ENCODE measurements around the gene KCNJ10.

- TF ChIP-seq, protein P1, sequence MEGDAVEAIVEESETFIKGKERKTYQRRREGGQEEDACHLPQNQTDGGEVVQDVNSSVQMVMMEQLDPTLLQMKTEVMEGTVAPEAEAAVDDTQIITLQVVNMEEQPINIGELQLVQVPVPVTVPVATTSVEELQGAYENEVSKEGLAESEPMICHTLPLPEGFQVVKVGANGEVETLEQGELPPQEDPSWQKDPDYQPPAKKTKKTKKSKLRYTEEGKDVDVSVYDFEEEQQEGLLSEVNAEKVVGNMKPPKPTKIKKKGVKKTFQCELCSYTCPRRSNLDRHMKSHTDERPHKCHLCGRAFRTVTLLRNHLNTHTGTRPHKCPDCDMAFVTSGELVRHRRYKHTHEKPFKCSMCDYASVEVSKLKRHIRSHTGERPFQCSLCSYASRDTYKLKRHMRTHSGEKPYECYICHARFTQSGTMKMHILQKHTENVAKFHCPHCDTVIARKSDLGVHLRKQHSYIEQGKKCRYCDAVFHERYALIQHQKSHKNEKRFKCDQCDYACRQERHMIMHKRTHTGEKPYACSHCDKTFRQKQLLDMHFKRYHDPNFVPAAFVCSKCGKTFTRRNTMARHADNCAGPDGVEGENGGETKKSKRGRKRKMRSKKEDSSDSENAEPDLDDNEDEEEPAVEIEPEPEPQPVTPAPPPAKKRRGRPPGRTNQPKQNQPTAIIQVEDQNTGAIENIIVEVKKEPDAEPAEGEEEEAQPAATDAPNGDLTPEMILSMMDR (IDR thresholded peaks at IDR 0.05) = no peak
- no peak for TF ChIP-seq REST (IDR thresholded peaks at IDR 0.05; ENCODE audit: insufficient read depth in 1 of 2, low read depth in 2 of 2, low read length in 1 of 2)
- TF ChIP-seq POLR2AphosphoS5 (IDR thresholded peaks at IDR 0.05; ENCODE audit: low read depth, low read length) = no peak
- no peak for TF ChIP-seq TCF7L2 (IDR thresholded peaks at IDR 0.05; ENCODE audit: low read depth, low read length)
Observed at GRCh38 chr1:160104486-160104885, 34.5 kb upstream of the KCNJ10 start.
